Kidney epithelial cell (primary cell): ENCODE measurements around the gene HIBADH. TPM values are rescaled to one million over a fixed set of nuclear protein-coding genes. Genes with fewer than 3 reads are reported as not detected.

ENCODE experiments used
- DNase-seq: peaks from one replicate; pipeline ENCODE4 v3.0.0-alpha.2; 2010; ENCODE audit warnings: low read depth
- H3K27me3 ChIP-seq: 2 replicates; pipeline ENCODE4 v1.6.0; 2011; ENCODE audit warnings: low read length; ENCODE audit not compliant: control insufficient read depth, insufficient read depth
- H3K36me3 ChIP-seq: 2 replicates; pipeline ENCODE4 v1.5.1; 2011; ENCODE audit warnings: low read length; ENCODE audit not compliant: control insufficient read depth, insufficient read depth
- H3K4me3 ChIP-seq: 2 replicates; pipeline ENCODE4 v1.5.1; 2011; ENCODE audit warnings: low read depth, mild to moderate bottlenecking, control low read depth, low read length
- CTCF ChIP-seq: IDR thresholded peaks from 2 replicates; pipeline ENCODE4 v1.5.1; 2011; ENCODE audit warnings: mild to moderate bottlenecking, moderate library complexity, low read length, control low read depth, inconsistent platforms; ENCODE audit not compliant: insufficient read depth, poor library complexity, severe bottlenecking
- total RNA-seq: library from RNA; depleted of rRNA; stranded (reverse); fragments of >200 nt; gene quantifications from 2 replicates; pipeline ENCODE4 v1.2.3, GENCODE V29; 2015

HIBADH gene
- total RNA-seq, 1 donor from 2014 or later: 44.3 TPM

DNA sequence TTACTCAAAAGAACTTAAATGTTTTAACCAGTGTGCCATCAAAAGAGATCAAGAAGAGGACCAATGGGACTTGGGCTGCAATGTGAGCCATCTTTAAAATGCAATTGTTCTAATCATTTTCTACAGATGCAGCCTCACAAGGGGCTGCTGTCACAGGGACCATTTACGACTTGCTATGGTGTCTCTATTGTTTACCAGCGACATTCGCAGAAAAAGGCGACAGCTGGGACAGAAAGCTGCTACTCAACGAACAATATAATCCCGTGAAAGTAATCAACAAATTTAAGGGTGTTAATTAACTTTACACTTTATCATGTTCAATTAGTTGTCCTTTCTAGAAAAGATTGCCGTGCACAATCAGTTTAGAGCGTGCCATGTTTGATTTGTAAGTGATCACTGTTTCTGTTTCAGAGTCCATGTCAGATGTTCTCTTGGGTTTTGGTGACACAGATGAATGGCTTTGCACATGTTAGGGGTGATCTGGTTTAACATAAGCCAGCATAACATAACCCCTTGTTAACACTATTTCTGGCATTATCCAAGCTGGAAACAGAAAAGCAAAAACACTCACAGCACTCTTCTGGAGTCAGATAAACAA, 110.8 kb downstream of the HIBADH start:
- TF ChIP-seq CTCF: no peak
- H3K4me3 ChIP-seq: no peak overlapping the region
- DNase-seq: no peak
- no peaks in the 10 kb centered on the region for H3K36me3 ChIP-seq
- H3K27me3 ChIP-seq: no peaks in the 10 kb centered on the region

- no peaks in the 10 kb centered on the region for H3K36me3 ChIP-seq
- H3K27me3 ChIP-seq: no peaks in the 10 kb centered on the region
- TF ChIP-seq CTCF: no peak
- DNase-seq: no peak
- no peak overlapping the region for H3K4me3 ChIP-seq
These were observed 113.1 kb downstream of the HIBADH start for GRCh38 chr7:27549606-27550005.

DNA sequence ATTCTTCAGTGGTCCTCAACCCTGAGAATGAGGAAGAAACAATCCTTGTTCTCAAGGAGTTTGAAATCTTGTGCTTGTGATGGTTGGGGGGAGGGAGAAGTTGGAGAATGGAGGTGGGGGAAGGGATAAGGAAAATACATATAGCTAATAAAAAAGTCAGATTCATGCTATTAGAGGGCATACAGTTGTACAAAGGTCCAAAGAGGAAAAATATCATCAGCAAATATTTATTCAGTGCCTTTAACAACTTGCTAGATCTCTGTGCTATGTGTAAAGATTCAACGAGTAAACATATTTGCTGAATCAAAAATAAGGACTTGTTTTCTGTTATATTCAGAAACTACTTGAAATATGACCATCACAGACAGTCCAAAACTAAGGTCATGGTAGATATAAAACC, 114.4 kb downstream of the HIBADH start:
- DNase-seq: no peak
- no peaks in the 10 kb centered on the region for H3K36me3 ChIP-seq
- H3K4me3 ChIP-seq: no peak overlapping the region
- H3K27me3 ChIP-seq: no peaks in the 10 kb centered on the region
- no peak for TF ChIP-seq CTCF

DNA sequence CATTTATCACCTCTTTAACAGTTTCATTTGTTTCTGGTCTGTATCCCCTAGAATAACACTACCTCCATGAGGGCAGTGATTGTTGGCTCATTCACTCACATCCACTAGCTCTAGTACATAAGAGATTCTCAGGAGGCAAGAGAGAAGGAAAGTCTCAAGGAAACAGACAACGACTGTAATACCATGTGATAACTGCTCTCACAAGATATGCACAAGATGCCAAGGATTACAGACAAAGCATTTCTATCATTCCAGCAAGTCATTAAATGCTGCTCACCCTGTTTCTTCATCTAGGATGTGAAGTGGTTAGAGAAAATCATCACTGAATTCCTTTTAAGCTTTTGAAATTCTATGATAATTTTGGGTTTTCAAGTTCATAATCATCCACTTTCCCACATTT, 115.3 kb downstream of the HIBADH start:
- DNase-seq: no peak

GRCh38 chr7:27546610-27547009, 116.1 kb downstream of the HIBADH start:
- DNase-seq: no peak
- no peak for TF ChIP-seq CTCF
- no peaks in the 10 kb centered on the region for H3K36me3 ChIP-seq

More for the DNA sequence above, 115.3 kb downstream of the HIBADH start:
- TF ChIP-seq CTCF: no peak
- no peaks in the 10 kb centered on the region for H3K27me3 ChIP-seq
- H3K36me3 ChIP-seq: no peaks in the 10 kb centered on the region
- H3K4me3 ChIP-seq: no peak overlapping the region

DNA sequence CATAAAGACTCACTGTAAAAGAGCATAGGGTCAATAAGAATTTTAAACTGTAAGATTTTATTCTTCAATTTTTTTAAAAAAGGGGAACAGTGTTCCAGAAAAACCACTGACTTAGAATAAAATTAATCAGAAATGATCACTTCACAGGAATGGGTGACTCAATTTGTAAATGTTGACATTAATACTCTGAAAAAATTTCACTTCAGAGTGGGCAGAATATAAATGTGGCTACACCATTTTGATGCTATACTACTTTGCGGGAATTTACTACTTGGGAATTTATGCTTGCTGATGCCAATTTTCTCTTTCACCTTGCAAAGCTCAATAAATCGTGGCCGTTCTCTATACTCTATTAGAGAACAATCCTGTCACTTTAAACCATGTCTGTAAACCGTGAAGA, 126.9 kb downstream of the HIBADH start:
- no peak for TF ChIP-seq CTCF
- DNase-seq: no peak
- H3K36me3 ChIP-seq: no peaks in the 10 kb centered on the region
- H3K27me3 ChIP-seq: no peaks in the 10 kb centered on the region
- H3K4me3 ChIP-seq: no peak overlapping the region

More at GRCh38 chr7:27546610-27547009, 116.1 kb downstream of the HIBADH start:
- H3K27me3 ChIP-seq: no peaks in the 10 kb centered on the region
- H3K4me3 ChIP-seq: no peak overlapping the region
